ENCODE results near the gene ERBB4.
"Not testable (repeated sequence)": the region's sequence is repeated elsewhere in the genome, so short reads cannot be mapped to it uniquely, and the experiment has no call there.

ERBB4 gene

GRCh38 chr2:212528106-212528856, 10.3 kb downstream of the ERBB4 start:
- DNase-seq (ENCODE audit: low read depth in 2 of 2): no peak

- DNase-seq (ENCODE audit: low read depth in 2 of 2): no peak
Observed at GRCh38 chr2:212526059-212526458, 12.5 kb downstream of the ERBB4 start.

GRCh38 chr2:212523756-212524155, 14.8 kb downstream of the ERBB4 start:
- DNase-seq (ENCODE audit: low read depth in 2 of 2): no peak

GRCh38 chr2:212520340-212520739, 18.3 kb downstream of the ERBB4 start:
- no peak for DNase-seq (ENCODE audit: low read depth in 2 of 2)

GRCh38 chr2:212517693-212518092, 20.9 kb downstream of the ERBB4 start:
- DNase-seq (ENCODE audit: low read depth in 2 of 2): no peak

- no peak for DNase-seq (ENCODE audit: low read depth in 2 of 2)
Observed at GRCh38 chr2:212505586-212505985, 33.0 kb downstream of the ERBB4 start.

GRCh38 chr2:212495046-212495445, 43.6 kb downstream of the ERBB4 start:
- DNase-seq (ENCODE audit: low read depth in 2 of 2): no peak

GRCh38 chr2:212494418-212495020, 44.1 kb downstream of the ERBB4 start:
- DNase-seq (ENCODE audit: low read depth in 2 of 2): no peak

- no peak for DNase-seq (ENCODE audit: low read depth in 2 of 2)
Observed at GRCh38 chr2:212489719-212490346, 48.8 kb downstream of the ERBB4 start.

GRCh38 chr2:212488611-212489010, 50.0 kb downstream of the ERBB4 start:
- DNase-seq (ENCODE audit: low read depth in 2 of 2): no peak

GRCh38 chr2:212484563-212485080, 54.0 kb downstream of the ERBB4 start:
- no peak for DNase-seq (ENCODE audit: low read depth in 2 of 2)

- no peak for DNase-seq (ENCODE audit: low read depth in 2 of 2)
Observed at GRCh38 chr2:212480447-212480846, 58.2 kb downstream of the ERBB4 start.

GRCh38 chr2:212477571-212477970, 61.0 kb downstream of the ERBB4 start:
- DNase-seq (ENCODE audit: low read depth in 2 of 2): no peak

- no peak for DNase-seq (ENCODE audit: low read depth in 2 of 2)
Observed at GRCh38 chr2:212473211-212473610, 65.4 kb downstream of the ERBB4 start.

- DNase-seq (ENCODE audit: low read depth in 2 of 2): not testable (repeated sequence)
Observed at GRCh38 chr2:212467551-212467950, 71.1 kb downstream of the ERBB4 start.

- DNase-seq (ENCODE audit: low read depth in 2 of 2): no peak
Observed at GRCh38 chr2:212465456-212465855, 73.1 kb downstream of the ERBB4 start.

GRCh38 chr2:212461708-212462107, 76.9 kb downstream of the ERBB4 start:
- not testable (repeated sequence) for DNase-seq (ENCODE audit: low read depth in 2 of 2)

GRCh38 chr2:212454149-212454548, 84.5 kb downstream of the ERBB4 start:
- DNase-seq (ENCODE audit: low read depth in 2 of 2): no peak

GRCh38 chr2:212451786-212452231, 86.8 kb downstream of the ERBB4 start:
- DNase-seq (ENCODE audit: low read depth in 2 of 2): no peak

GRCh38 chr2:212448698-212449097, 89.9 kb downstream of the ERBB4 start:
- DNase-seq (ENCODE audit: low read depth in 2 of 2): no peak

GRCh38 chr2:212441821-212442220, 96.8 kb downstream of the ERBB4 start:
- no peak for DNase-seq (ENCODE audit: low read depth in 2 of 2)

GRCh38 chr2:212441141-212441540, 97.5 kb downstream of the ERBB4 start:
- DNase-seq (ENCODE audit: low read depth in 2 of 2): no peak

All from stimulated activated CD8-positive, alpha-beta memory T cell treated with anti-CD3 and anti-CD28 coated beads, Interleukin-2, amount 100 ng/mL, for 1 hour (primary cell).